ENCODE measurements around the gene BCL7C. TPM values are rescaled to one million over a fixed set of nuclear protein-coding genes. Genes with fewer than 3 reads are reported as not detected.

The BCL7C gene
- total and polyA plus RNA-seq, 2 of the 13 experiments (the other 11 are each of a cell fraction or from before 2014, with no cell fraction given), result 17.7 to 33.8 TPM

- TF ChIP-seq SKIL (CRISPR knock-in tag; IDR thresholded peaks at IDR 0.05; ENCODE audit: borderline replicate concordance) (no peak), ZNF468 (CRISPR knock-in tag; IDR thresholded peaks at IDR 0.05) (no peak), ZNF30 (CRISPR knock-in tag; IDR thresholded peaks at IDR 0.05) (no peak; the same call in 1 of the 2 replicates), ADNP (CRISPR knock-in tag; IDR thresholded peaks at IDR 0.05) (no peak), ZNF34 (CRISPR knock-in tag; IDR thresholded peaks at IDR 0.05; ENCODE audit: borderline replicate concordance) (peak; percentile 72; the same call in 1 of the 2 replicates), GLI4 (CRISPR knock-in tag; IDR thresholded peaks at IDR 0.05; ENCODE audit: borderline replicate concordance) (no peak), SYNCRIP (IDR thresholded peaks at IDR 0.05; ENCODE audit: insufficient read depth, low read depth, low read length) (no peak), MAFG (CRISPR knock-in tag; IDR thresholded peaks at IDR 0.05) (no peak), MXD3 (CRISPR knock-in tag; IDR thresholded peaks at IDR 0.05) (no peak), NKX3-1 (CRISPR knock-in tag; IDR thresholded peaks at IDR 0.05) (no peak), ZNF598 (CRISPR knock-in tag; IDR thresholded peaks at IDR 0.05; ENCODE audit: borderline replicate concordance) (no peak), ZNF292 (CRISPR knock-in tag; IDR thresholded peaks at IDR 0.05; ENCODE audit: borderline replicate concordance, low read depth) (0 out of 2 replicates have a peak, but pooled peaks have one; percentile 23), MEIS2 (CRISPR knock-in tag; IDR thresholded peaks at IDR 0.05) (no peak), ZNF605 (CRISPR knock-in tag; IDR thresholded peaks at IDR 0.05) (peak; percentile 59; the same call in 1 of the 2 replicates), EEA1 (CRISPR knock-in tag; IDR thresholded peaks at IDR 0.05; ENCODE audit: borderline replicate concordance) (no peak; the same call in 1 of the 2 replicates), HNRNPLL (IDR thresholded peaks at IDR 0.05; ENCODE audit: low read depth, low read length, poor library complexity, severe bottlenecking) (no peak), REPIN1 (CRISPR knock-in tag; IDR thresholded peaks at IDR 0.05; ENCODE audit: borderline replicate concordance, low read depth) (no peak), ZNF619 (CRISPR knock-in tag; IDR thresholded peaks at IDR 0.05) (no peak), U2AF1 (optimal IDR thresholded peaks at IDR 0.05; ENCODE audit: low read depth, low read length) (no peak), ZNF7 (CRISPR knock-in tag; IDR thresholded peaks at IDR 0.05) (no peak), THAP8 (CRISPR knock-in tag; IDR thresholded peaks at IDR 0.05; ENCODE audit: borderline replicate concordance) (no peak), ZNF737 (CRISPR knock-in tag; IDR thresholded peaks at IDR 0.05; ENCODE audit: borderline replicate concordance) (no peak), FOXA3 (CRISPR knock-in tag; IDR thresholded peaks at IDR 0.05) (no peak), NFYC (CRISPR knock-in tag; IDR thresholded peaks at IDR 0.05) (no peak), KMT2B (CRISPR knock-in tag; IDR thresholded peaks at IDR 0.05) (no peak), DNMT1 (CRISPR knock-in tag; IDR thresholded peaks at IDR 0.05) (no peak; the same call in none of the 2 replicates), ZNF510 (CRISPR knock-in tag; IDR thresholded peaks at IDR 0.05; ENCODE audit: low read depth) (no peak), ZC3H4 (CRISPR knock-in tag; IDR thresholded peaks at IDR 0.05; ENCODE audit: borderline replicate concordance) (no peak)
These were observed 47.9 kb upstream of the BCL7C start (continued) for GRCh38 chr16:30941600-30942425.

Measured in HepG2 (cell line).